ENCODE results near the gene OR6A2.
A peak's percentile ranks its signal among the peaks of the same experiment; 100 is the strongest.

Gene OR6A2

DNA sequence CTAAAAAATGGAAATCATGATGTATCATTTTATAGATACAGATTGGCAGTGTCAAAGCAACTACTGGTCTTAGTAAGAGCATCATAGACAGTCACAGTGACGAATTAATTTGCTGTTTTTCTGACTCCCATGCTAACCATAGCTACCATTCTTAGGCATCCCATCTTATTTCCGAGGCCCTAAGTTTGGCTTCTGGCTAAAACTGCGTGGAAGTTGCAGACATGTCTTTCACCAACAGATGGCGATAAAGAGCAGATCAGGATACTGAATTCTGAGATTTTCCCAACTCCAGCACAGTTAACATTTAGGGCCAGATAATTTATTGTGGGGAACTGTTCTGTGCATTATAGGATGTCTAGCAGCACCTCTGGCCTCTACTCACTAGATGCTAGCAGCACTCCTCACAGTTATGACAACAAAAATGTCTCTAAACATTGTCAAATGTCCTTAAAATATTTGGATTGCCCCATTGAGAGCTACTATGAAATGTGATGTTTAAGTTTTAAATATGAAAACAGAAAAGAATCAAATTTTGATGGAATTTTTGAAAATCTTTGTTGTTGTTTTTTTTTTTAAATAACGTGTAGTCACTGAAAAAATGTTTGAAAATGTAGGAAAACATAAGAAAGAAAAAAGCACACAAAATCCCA lies 44.1 kb downstream of the OR6A2 start:
- peak; percentile 7 to 50 (median 36) for DNase-seq

DNA sequence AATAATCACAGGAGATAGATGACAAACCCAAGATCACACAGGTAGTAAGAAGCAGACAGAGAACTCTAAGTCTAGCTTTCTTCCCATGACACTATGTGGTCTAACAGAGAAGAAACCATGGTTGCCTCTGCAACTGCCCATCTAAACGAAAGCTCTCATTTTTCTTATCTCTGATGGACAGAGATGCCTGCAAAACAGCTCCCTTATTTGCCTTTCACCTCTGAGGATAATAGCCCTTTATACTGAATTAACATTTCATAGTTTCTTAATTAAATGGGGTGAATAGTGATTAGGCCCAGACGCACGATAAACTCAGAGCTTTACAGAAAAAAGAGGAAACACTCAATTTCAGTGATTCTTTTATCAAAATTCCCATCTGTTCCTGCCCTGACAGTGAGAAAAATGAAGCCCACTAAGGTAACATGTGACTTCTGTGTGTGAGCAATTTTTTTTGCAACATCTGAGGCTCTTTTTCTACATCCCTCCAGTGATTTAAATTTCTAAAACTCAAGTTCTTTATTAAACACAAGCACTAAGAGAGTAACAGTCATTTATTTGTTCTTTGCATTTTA lies 52.3 kb downstream of the OR6A2 start:
- DNase-seq: no peak

DNA sequence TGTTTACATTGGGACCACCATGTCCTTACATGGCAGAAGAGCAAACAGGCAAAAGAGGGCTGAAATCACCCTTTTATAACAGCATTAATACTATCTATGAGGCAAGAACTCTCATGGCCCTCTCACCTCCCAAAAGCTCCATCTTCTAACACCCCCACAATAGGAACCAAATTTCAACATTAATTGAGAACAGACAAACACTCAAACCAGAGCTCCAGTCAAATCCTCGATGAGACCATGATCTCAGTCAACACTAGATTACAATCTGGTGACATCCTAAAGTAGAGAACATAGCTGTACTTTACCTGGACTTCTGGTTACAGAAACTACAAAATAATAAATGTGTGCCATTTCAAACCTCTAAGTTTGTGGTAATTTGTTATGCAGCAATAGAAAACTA lies 52.9 kb downstream of the OR6A2 start:
- no peak for DNase-seq

DNA sequence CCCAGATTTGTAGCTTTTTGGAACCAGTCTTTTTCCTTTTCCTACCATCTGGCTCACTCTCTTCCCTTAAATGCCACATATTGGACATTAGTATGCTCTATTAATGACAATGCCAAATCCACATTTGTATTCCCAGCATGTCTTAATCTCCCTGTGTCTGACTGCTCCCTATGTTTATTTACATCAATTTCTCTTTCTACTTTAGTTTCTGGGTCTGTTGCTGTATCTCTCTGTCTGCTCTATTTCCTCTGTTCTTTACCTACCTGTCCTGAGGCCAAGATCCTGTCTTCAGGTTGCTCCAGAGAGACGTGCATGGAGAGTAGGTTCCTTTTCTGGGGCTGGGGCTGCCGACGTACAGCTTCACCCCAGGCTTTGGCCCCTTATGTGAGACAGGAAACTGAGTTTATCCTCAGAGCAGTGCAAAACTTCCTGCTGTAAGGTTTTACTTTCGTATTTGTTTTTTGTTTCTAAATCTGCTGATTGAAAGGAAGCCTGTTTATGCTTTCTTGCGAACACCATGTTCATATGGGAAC lies 53.3 kb downstream of the OR6A2 start:
- DNase-seq: no peak

DNA sequence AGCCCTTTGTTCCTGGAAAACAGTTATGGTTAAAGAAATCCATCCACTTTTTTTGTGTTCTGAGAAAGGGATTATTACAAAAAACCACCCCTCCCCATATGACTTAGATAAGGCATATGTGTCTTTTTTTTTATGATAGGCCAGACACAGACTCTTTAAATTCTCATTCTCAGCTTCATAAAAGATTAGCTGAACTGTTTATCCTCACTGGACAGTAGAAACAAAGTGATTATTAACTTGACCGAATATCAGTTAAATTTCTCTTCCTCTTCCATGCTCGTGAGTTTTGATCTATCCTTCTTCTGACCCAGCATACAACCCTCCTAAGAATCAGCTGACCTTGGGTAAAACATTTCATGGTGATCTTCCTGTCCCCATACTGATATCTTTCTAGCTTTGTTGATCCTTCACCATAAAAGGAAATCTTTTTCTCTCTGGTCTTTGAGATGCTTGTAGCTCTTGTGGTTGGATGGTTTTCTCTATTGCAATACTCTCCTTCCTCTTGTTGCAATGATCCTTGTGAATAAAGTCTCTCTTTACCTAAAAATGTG lies 53.9 kb downstream of the OR6A2 start:
- no peak for DNase-seq

DNA sequence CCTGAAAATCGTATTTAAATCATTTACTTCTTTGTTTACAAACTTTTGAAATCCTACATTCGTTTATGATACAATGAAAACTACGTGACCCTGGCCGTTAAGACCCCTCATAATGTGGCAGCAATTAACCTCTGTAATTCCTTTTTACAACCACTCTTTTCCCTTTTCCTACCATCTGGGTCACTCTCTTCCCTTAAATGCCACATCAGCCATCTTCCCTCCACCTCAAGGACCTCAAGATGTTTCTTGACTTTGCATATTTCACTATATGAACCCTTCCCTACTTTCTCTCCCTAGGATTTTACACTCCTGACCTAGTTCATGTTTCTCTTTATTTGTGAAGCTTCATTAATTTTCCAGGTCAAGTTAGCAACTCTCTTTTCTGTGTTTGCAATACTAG lies 54.5 kb downstream of the OR6A2 start:
- no peak for DNase-seq

DNA sequence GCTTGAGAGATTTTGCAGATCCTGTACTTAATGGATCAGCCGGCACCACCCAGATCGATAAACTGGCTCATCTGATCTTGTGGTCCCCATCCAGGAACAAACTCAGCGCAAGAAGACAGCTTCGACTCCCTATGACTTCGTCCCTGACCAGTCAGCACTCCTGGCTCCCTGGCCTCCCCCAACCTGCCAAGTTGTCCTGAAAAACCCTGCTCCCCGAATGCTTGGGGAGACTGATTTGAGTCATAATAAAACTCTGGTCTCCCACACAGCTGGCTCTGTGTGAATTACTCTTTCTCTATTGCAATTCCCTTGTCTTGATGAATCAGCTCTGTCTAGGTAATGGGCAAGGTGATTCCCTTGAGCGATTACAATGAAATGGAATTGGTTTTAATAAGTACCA lies 57.2 kb downstream of the OR6A2 start:
- DNase-seq: no peak

Measured in NCI-H1417 (cell line).